ENCODE data around the gene GRK4.

GRK4 gene

GRCh38 chr4:3017504-3017903 is 54.1 kb downstream of the GRK4 start:
- no peak for DNase-seq

- no peak for DNase-seq
Measured at GRCh38 chr4:3019145-3019846, 55.9 kb downstream of the GRK4 start.

GRCh38 chr4:3021127-3021526 is 57.8 kb downstream of the GRK4 start:
- DNase-seq = no peak

GRCh38 chr4:3021627-3022026 is 58.3 kb downstream of the GRK4 start:
- DNase-seq = no peak

- DNase-seq = no peak
Measured at GRCh38 chr4:3022112-3022511, 58.7 kb downstream of the GRK4 start.

- no peak for DNase-seq
Measured at GRCh38 chr4:3022651-3023050, 59.3 kb downstream of the GRK4 start.

GRCh38 chr4:3025881-3026280 is 62.5 kb downstream of the GRK4 start:
- DNase-seq = no peak

GRCh38 chr4:3026540-3026939 is 63.2 kb downstream of the GRK4 start:
- no peak for DNase-seq

GRCh38 chr4:3029464-3029863 is 66.1 kb downstream of the GRK4 start:
- DNase-seq = no peak

- no peak for DNase-seq
Measured at GRCh38 chr4:3030566-3031356, 67.4 kb downstream of the GRK4 start.

GRCh38 chr4:3031357-3032082 is 68.1 kb downstream of the GRK4 start:
- no peak for DNase-seq

- no peak for DNase-seq
Measured at GRCh38 chr4:3034231-3034630, 70.9 kb downstream of the GRK4 start.

- DNase-seq = no peak
Measured at GRCh38 chr4:3035249-3035648, 71.9 kb downstream of the GRK4 start.

GRCh38 chr4:3035674-3036073 is 72.3 kb downstream of the GRK4 start:
- no peak for DNase-seq

- no peak for DNase-seq
Measured at GRCh38 chr4:3036131-3036952, 73.0 kb downstream of the GRK4 start.

GRCh38 chr4:3037957-3038461 is 74.6 kb downstream of the GRK4 start:
- DNase-seq = no peak

GRCh38 chr4:3039706-3040366 is 76.5 kb downstream of the GRK4 start:
- DNase-seq = no peak

- DNase-seq = no peak
Measured at GRCh38 chr4:3040452-3041191, 77.3 kb downstream of the GRK4 start.

- DNase-seq = peak; percentile 19
Measured at GRCh38 chr4:3041192-3042142, 78.1 kb downstream of the GRK4 start.

GRCh38 chr4:3042226-3042625 is 78.9 kb downstream of the GRK4 start:
- DNase-seq = no peak
